ENCODE results near the gene PGD. TPM values are rescaled to one million over a fixed set of nuclear protein-coding genes. Genes with fewer than 3 reads are reported as not detected.

The PGD gene
- total and polyA plus RNA-seq, 10 of the 15 experiments (the other 5 are each of a cell fraction or from before 2014, with no cell fraction given) = 108 to 262 (median 171) TPM

DNA sequence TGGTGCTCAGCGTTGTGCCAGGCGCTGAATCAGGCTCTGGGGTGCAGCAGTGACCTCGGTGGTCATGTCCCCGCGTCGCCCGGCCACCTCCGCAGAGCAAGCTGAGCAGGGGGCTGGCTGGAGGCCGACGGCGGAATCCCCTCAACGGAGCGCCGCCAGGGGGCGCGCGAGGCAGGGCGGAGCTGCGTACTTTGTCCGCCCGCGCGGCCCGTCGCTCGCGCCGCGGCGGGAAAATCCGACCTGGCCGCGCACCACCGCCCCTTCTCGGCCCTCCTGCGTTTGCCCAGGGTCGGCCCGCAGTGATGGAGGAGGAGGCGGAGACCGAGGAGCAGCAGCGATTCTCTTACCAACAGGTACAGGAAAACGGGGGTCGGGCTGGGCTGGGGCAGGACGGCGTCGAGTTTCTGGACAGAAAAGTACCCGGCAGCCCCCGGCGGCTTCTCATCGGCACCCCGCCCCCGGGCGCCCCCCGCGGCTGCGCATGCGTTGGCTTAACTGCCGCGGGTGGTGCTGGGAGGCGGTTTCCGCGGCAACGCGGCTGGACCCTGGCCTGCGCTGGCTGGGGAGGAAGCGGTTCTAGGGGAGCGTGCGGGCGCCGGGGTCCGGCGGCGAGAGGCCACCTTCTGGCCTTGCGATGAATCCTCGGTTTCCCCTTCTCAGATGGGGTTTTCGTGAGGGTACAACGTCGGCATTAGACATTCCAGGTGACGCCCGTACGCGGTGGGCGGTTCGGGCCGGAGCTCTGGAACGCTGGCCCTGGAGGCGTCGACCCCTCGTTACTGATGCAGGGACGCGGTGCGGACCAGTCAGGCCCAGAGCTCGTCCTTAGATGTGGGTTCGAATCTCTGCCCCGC is 31.6 kb downstream of the PGD start, which contains the start of gene CENPS (continued):
- TF ChIP-seq ZNF384 (IDR thresholded peaks at IDR 0.05; ENCODE audit: borderline replicate concordance, low read depth, low read length) = no peak
- no peak for TF ChIP-seq CHD1 (IDR thresholded peaks at IDR 0.05; ENCODE audit: low read depth, low read length)
- TF ChIP-seq, protein P1, sequence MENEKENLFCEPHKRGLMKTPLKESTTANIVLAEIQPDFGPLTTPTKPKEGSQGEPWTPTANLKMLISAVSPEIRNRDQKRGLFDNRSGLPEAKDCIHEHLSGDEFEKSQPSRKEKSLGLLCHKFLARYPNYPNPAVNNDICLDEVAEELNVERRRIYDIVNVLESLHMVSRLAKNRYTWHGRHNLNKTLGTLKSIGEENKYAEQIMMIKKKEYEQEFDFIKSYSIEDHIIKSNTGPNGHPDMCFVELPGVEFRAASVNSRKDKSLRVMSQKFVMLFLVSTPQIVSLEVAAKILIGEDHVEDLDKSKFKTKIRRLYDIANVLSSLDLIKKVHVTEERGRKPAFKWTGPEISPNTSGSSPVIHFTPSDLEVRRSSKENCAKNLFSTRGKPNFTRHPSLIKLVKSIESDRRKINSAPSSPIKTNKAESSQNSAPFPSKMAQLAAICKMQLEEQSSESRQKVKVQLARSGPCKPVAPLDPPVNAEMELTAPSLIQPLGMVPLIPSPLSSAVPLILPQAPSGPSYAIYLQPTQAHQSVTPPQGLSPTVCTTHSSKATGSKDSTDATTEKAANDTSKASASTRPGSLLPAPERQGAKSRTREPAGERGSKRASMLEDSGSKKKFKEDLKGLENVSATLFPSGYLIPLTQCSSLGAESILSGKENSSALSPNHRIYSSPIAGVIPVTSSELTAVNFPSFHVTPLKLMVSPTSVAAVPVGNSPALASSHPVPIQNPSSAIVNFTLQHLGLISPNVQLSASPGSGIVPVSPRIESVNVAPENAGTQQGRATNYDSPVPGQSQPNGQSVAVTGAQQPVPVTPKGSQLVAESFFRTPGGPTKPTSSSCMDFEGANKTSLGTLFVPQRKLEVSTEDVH (IDR thresholded peaks at IDR 0.05; ENCODE audit: low read depth, partially characterized antibody) = peak; percentile 94
- peak; percentile 71; the same call in 2 of the 3 replicates for TF ChIP-seq POU2F2 (IDR thresholded peaks at IDR 0.05; ENCODE audit: borderline replicate concordance, low read depth, low read length)
- TF ChIP-seq DPF2 (IDR thresholded peaks at IDR 0.05) = peak; percentile 62; the same call in 1 of the 2 replicates
- TF ChIP-seq TAF1 (IDR thresholded peaks at IDR 0.05; ENCODE audit: borderline replicate concordance, low read depth, low read length) = peak; percentile 37; the same call in 1 of the 2 replicates
- 0 out of 2 replicates have a peak, but pooled peaks have one; percentile 58 for TF ChIP-seq ZSCAN29 (IDR thresholded peaks at IDR 0.05)
- 0 out of 2 replicates have a peak, but pooled peaks have one; percentile 42 for TF ChIP-seq WRNIP1 (IDR thresholded peaks at IDR 0.05; ENCODE audit: borderline replicate concordance, low read depth, low read length)
- peak; percentile 91 for TF ChIP-seq ZNF207 (IDR thresholded peaks at IDR 0.05; ENCODE audit: borderline replicate concordance)
- peak; percentile 5 for TF ChIP-seq KLF5 (IDR thresholded peaks at IDR 0.05; ENCODE audit: partially characterized antibody)
- no peak for TF ChIP-seq FOS (IDR thresholded peaks at IDR 0.05; ENCODE audit: borderline replicate concordance, extremely low read depth, insufficient read length)
- TF ChIP-seq PML (IDR thresholded peaks at IDR 0.05; ENCODE audit: low read length) = peak; percentile 49; the same call in 1 of the 2 replicates
- no peak for TF ChIP-seq TCF7 (IDR thresholded peaks at IDR 0.05; ENCODE audit: borderline replicate concordance)
- TF ChIP-seq FOXM1 (IDR thresholded peaks at IDR 0.05; ENCODE audit: low read depth, low read length) = peak; percentile 79; the same call in 1 of the 2 replicates
- peak; percentile 73; the same call in 1 of the 2 replicates for TF ChIP-seq PAX5 (IDR thresholded peaks at IDR 0.05; ENCODE audit: borderline replicate concordance, low read depth, low read length)
- no peak for TF ChIP-seq NR2C2 (IDR thresholded peaks at IDR 0.05; ENCODE audit: borderline replicate concordance, control insufficient read depth, insufficient read length, low read depth)
- TF ChIP-seq BCL11A (IDR thresholded peaks at IDR 0.05; ENCODE audit: low read depth, low read length) = 0 out of 2 replicates have a peak, but pooled peaks have one; percentile 8
- peak; percentile 73 for TF ChIP-seq SP1 (IDR thresholded peaks at IDR 0.05; ENCODE audit: low read depth, low read length)
- TF ChIP-seq POLR2AphosphoS5 (IDR thresholded peaks at IDR 0.05; ENCODE audit: low read length) = peak; percentile 53
- TF ChIP-seq, protein P2, sequence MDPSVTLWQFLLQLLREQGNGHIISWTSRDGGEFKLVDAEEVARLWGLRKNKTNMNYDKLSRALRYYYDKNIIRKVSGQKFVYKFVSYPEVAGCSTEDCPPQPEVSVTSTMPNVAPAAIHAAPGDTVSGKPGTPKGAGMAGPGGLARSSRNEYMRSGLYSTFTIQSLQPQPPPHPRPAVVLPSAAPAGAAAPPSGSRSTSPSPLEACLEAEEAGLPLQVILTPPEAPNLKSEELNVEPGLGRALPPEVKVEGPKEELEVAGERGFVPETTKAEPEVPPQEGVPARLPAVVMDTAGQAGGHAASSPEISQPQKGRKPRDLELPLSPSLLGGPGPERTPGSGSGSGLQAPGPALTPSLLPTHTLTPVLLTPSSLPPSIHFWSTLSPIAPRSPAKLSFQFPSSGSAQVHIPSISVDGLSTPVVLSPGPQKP (IDR thresholded peaks at IDR 0.05; ENCODE audit: low read depth, low read length) = peak; percentile 68; the same call in 1 of the 2 replicates
- TF ChIP-seq, protein P3, sequence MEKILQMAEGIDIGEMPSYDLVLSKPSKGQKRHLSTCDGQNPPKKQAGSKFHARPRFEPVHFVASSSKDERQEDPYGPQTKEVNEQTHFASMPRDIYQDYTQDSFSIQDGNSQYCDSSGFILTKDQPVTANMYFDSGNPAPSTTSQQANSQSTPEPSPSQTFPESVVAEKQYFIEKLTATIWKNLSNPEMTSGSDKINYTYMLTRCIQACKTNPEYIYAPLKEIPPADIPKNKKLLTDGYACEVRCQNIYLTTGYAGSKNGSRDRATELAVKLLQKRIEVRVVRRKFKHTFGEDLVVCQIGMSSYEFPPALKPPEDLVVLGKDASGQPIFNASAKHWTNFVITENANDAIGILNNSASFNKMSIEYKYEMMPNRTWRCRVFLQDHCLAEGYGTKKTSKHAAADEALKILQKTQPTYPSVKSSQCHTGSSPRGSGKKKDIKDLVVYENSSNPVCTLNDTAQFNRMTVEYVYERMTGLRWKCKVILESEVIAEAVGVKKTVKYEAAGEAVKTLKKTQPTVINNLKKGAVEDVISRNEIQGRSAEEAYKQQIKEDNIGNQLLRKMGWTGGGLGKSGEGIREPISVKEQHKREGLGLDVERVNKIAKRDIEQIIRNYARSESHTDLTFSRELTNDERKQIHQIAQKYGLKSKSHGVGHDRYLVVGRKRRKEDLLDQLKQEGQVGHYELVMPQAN (conservative IDR thresholded peaks at IDR 0.05) = peak; percentile 99
- TF ChIP-seq, protein P4, sequence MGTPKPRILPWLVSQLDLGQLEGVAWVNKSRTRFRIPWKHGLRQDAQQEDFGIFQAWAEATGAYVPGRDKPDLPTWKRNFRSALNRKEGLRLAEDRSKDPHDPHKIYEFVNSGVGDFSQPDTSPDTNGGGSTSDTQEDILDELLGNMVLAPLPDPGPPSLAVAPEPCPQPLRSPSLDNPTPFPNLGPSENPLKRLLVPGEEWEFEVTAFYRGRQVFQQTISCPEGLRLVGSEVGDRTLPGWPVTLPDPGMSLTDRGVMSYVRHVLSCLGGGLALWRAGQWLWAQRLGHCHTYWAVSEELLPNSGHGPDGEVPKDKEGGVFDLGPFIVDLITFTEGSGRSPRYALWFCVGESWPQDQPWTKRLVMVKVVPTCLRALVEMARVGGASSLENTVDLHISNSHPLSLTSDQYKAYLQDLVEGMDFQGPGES (IDR thresholded peaks at IDR 0.05) = no peak
- TF ChIP-seq PAX8 (IDR thresholded peaks at IDR 0.05) = no peak
- TF ChIP-seq NRF1 (conservative IDR thresholded peaks at IDR 0.05; ENCODE audit: low read depth, low read length) = peak; percentile 66

Measured in GM12878 (cell line).